ENCODE results near the gene TAPBP. TPM values are rescaled to one million over a fixed set of nuclear protein-coding genes. Genes with fewer than 3 reads are reported as not detected.
A peak's percentile ranks its signal among the peaks of the same experiment; 100 is the strongest.
"Not testable (repeated sequence)": the region's sequence is repeated elsewhere in the genome, so short reads cannot be mapped to it uniquely, and the experiment has no call there.

Gene TAPBP
- total and polyA plus RNA-seq, 12 donors: 20.6 to 242 (median 82.7) TPM

- H3K27me3 ChIP-seq: no peaks in the 10 kb centered on the region
- WGBS, 2 donors: 1 to 3% methylated on average over 7 of the region's 7 CpGs
- DNase-seq: no peak
- peaks cover 8 to 56% (median 47%) of the 10 kb centered on the region in 9 donors for H3K4me1 ChIP-seq
- no peaks in the 10 kb centered on the region for H3K9me3 ChIP-seq
- H3K36me3 ChIP-seq: peaks cover 0 to 75% (median 50%) of the 10 kb centered on the region in 9 donors
- peak overlapping the region; percentile 60 to 88 (median 78) for H3K4me3 ChIP-seq
- intact Hi-C loops (cut with DNase I): loop anchor here in 1 of 10 donors (1.0 kb wide), 1 partner anchor 28 kb away; no protein-coding TSS in a partner anchor
- TF ChIP-seq CTCF (IDR thresholded peaks at IDR 0.05): no peak
- peak overlapping the region; percentile 87 to 98 (median 93) for H3K27ac ChIP-seq
- peak in 6 of 8 donors; percentile 1 to 33 (median 25) for ATAC-seq
Observed at GRCh38 chr6:33271117-33271467, 42.8 kb downstream of the TAPBP start.

GRCh38 chr6:33264015-33264414 is 49.9 kb downstream of the TAPBP start:
- H3K4me3 ChIP-seq: no peak overlapping the region
- H3K9me3 ChIP-seq: no peaks in the 10 kb centered on the region
- no peaks in the 10 kb centered on the region for H3K4me1 ChIP-seq
- ATAC-seq (peak in 2 of 8 donors; percentile 16 to 26), DNase-seq (no peak)
- 86% methylated on average over 7 of the region's 7 CpGs for WGBS, 2 donors
- H3K27ac ChIP-seq: no peak overlapping the region
- TF ChIP-seq CTCF (IDR thresholded peaks at IDR 0.05): no peak
- intact Hi-C loops (cut with DNase I): no loop called here
- no peaks in the 10 kb centered on the region for H3K27me3 ChIP-seq
- peaks cover 0 to 100% (median 77%) of the 10 kb centered on the region in 9 donors for H3K36me3 ChIP-seq

- H3K4me1 ChIP-seq; H3K27ac ChIP-seq; H3K4me3 ChIP-seq; DNase-seq; ATAC-seq; H3K9me3 ChIP-seq; intact Hi-C loops (cut with DNase I); H3K27me3 ChIP-seq: not testable (repeated sequence)
- WGBS, 2 donors: 97% methylated on average over 3 of the region's 3 CpGs
- peaks cover 0 to 99% (median 62%) of the 10 kb centered on the region in 9 donors for H3K36me3 ChIP-seq
Observed at GRCh38 chr6:33262490-33262889, 51.4 kb downstream of the TAPBP start.

- no peak for TF ChIP-seq CTCF (IDR thresholded peaks at IDR 0.05)
- H3K4me3 ChIP-seq: no peak overlapping the region
- intact Hi-C loops (cut with DNase I): no loop called here
- H3K9me3 ChIP-seq: peaks cover 0 to 7% (median 0%) of the 10 kb centered on the region in 11 donors
- WGBS, 2 donors: 93 to 94% methylated on average over 5 of the region's 5 CpGs
- H3K36me3 ChIP-seq: peaks cover 0 to 96% (median 32%) of the 10 kb centered on the region in 9 donors
- no peak overlapping the region for H3K27ac ChIP-seq
- no peaks in the 10 kb centered on the region for H3K27me3 ChIP-seq
- ATAC-seq (no peak), DNase-seq (no peak)
- H3K4me1 ChIP-seq: no peaks in the 10 kb centered on the region
Observed at GRCh38 chr6:33259032-33259431, 54.8 kb downstream of the TAPBP start.

GRCh38 chr6:33254591-33254990 is 59.3 kb downstream of the TAPBP start:
- H3K27me3 ChIP-seq: no peaks in the 10 kb centered on the region
- 93 to 94% methylated on average over 4 of the region's 4 CpGs for WGBS, 2 donors
- peaks cover 5 to 17% (median 12%) of the 10 kb centered on the region in 9 donors for H3K4me1 ChIP-seq
- peaks cover 0 to 84% (median 8%) of the 10 kb centered on the region in 9 donors for H3K36me3 ChIP-seq
- no peak for TF ChIP-seq CTCF (IDR thresholded peaks at IDR 0.05)
- H3K27ac ChIP-seq: no peak overlapping the region
- H3K4me3 ChIP-seq: no peak overlapping the region
- H3K9me3 ChIP-seq: peaks cover 0 to 7% (median 0%) of the 10 kb centered on the region in 11 donors
- intact Hi-C loops (cut with DNase I): no loop called here
- ATAC-seq: no peak
- DNase-seq: no peak
